ENCODE data around the gene RAB11B.
"Not testable (repeated sequence)": the region's sequence is repeated elsewhere in the genome, so short reads cannot be mapped to it uniquely, and the experiment has no call there.

Gene RAB11B

GRCh38 chr19:8393871-8394250 lies 3.7 kb downstream of the RAB11B start:
- no peak for DNase-seq (ENCODE audit: low read depth in 2 of 2)

DNA sequence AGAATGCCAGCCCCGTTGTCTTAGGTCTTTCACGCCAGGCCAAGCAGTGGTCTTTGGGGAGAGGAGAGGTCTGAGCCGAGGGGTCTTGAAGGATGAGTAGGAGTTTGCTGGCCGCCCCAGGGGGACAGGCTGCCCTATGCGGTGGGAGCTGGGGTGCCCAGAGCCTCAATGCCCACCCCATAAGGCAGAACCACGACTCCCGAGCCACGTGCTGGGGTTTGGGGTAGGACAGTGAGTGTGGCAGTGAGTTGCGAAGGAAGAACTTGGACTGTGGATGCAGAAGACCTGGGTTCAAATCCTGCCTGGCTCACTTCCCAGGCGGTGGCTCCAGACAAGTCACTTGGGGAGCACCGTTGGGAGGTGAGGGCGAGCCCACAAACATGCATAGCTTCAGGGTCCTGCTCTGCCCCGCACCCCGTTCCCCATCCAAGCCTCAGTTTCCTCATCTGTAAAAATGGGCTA lies 5.5 kb downstream of the RAB11B start:
- no peak for DNase-seq (ENCODE audit: low read depth in 2 of 2)

DNA sequence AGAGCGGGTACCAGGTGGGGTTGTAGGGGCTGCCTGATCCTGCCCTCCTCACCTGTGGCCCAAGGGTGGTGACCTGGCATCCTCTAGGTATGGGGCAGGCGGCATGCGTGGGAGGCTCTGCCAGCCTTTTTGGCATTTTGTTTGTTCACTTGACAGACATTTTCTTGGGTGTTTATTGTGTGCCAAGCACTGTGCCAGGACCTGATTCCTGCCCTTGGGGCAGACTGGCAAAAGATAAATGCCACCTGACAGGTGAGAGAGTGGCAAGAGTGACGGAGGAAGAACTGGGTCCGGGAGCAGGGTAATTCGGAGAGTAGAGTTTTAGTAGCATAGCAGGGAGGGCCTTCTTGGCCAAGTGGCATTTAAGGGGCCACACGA lies 6.0 kb downstream of the RAB11B start:
- no peak for DNase-seq (ENCODE audit: low read depth in 2 of 2)

DNA sequence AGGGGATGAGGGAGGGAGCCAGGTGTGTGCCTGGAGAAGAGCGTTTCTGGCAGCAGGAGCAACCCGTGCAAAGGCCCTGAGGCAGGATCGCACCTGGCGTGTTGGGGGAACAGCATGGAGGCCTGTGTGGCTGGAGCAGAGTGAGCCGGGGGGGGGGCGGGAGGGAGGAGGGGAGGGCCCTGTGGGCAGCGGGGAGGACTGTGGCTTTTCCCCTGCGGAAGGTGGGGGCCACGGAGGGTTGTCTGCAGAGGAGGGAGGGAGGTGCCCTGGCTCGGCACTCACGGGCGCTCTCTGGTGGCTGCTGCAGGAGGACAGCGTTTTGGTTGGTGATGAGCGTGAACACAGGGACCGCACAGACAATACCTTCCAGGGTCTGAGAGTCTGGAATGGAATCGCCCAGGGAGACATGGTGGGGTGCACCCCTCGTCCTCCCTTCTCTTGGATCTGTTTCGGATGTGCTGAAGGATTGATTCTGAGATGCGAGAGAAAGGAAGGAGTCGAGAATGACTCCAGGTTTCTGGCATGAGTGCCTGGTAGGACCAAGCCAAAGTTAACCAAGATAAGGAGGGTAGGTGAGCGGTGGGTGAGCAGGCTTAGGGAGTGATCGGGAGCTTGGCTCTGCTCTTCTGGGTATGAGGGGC lies 6.5 kb downstream of the RAB11B start:
- DNase-seq (ENCODE audit: low read depth in 2 of 2) = peak; percentile 46 to 48

DNA sequence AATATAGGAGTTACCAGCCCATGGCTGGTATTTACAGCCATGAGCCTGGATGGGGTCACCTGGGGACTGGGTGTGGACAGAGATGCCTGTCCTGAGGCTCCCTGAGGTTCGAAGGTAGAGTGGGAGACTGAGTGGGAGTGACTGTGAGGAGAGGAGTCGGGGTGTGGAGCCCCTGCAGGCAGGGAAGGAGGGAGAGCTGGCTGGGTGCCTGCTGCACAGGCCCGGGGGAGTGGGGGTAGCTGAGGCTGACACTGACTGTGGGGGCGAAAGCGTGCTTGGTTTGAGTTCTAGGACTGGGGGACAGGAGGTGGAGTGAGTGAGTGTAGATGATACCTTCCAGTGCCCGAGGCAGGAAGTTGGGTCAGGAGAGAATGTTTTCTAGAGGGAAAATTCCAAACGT lies 7.1 kb downstream of the RAB11B start:
- no peak for DNase-seq (ENCODE audit: low read depth in 2 of 2)

DNA sequence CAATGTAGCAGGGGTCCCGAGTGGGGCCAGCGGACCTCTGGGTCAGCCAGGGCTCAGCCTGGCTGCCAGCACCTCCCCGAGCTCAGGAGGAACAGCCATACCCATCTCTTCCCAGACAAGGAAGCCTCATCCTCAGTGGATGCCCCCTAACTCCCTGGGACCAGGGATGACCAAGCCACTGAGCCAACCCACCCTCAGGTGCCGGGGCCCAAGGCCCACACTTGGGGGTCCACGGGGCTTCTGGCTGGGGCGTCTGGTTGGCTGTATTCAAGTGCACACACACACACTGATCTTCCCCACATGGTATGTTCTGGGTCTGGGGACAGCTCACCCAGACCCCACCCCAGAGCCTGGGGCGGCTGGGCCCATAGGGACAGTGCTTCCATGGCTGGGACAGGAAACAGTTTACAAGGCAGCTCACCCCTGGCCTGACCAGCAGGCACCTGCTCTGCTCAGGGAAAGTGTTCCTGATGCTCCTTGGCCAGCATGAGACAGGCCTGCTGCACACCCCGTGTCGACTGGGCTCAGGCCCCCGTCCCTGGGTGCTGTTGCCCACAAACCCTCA lies 7.7 kb downstream of the RAB11B start:
- DNase-seq (ENCODE audit: low read depth in 2 of 2) = no peak

GRCh38 chr19:8398311-8398771 lies 8.2 kb downstream of the RAB11B start:
- no peak for DNase-seq (ENCODE audit: low read depth in 2 of 2)

- no peak for DNase-seq (ENCODE audit: low read depth in 2 of 2)
Observed at GRCh38 chr19:8399681-8400188, 9.6 kb downstream of the RAB11B start.

- no peak for DNase-seq (ENCODE audit: low read depth in 2 of 2)
Observed at GRCh38 chr19:8401981-8402411, 11.8 kb downstream of the RAB11B start.

DNA sequence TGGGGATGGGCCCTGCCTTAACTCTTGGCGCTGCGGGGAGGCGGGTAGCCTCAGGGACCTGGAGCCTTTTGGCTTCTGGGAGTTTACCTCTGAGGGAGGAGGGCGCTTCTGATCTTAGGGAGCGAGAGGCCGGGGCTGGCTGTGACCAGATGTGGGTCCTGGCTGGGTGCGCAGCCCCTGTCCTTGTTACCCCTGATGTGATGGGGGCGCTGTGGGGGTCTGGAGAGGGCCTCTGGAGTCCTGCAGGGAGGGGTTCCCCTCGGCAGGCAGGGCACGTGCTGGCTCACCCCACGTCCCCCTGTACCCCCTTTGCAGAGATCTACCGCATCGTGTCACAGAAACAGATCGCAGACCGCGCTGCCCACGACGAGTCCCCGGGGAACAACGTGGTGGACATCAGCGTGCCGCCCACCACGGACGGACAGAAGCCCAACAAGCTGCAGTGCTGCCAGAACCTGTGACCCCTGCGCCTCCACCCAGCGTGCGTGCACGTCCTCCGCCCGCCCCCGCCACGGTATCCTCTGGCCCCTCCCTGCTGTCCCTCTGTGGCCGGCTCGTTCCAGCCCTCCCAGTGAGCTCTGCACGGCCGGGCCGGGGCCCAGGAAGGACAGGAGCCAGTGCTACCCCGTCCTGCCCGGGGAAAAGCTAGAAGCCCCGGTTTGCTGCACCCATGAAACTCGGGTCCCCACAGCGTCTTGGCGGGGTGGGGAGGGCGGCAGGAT lies 13.1 kb downstream of the RAB11B start:
- DNase-seq (ENCODE audit: low read depth in 2 of 2) = no peak

DNA sequence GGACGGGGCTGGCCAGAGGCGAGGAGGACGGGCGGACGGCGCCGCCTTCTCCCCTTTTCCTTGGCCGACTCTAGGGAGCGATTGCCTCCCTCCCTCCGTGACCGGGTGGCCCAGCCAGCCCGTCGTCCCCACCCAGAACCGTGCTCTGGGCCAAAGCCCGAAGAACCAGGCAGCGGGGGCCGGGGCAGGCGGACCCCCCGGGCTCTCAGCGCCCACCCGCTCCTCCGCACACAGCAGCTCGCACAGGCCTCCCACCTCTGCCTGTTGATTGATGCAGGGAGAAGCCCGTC lies 13.6 kb downstream of the RAB11B start:
- DNase-seq (ENCODE audit: low read depth in 2 of 2) = no peak

DNA sequence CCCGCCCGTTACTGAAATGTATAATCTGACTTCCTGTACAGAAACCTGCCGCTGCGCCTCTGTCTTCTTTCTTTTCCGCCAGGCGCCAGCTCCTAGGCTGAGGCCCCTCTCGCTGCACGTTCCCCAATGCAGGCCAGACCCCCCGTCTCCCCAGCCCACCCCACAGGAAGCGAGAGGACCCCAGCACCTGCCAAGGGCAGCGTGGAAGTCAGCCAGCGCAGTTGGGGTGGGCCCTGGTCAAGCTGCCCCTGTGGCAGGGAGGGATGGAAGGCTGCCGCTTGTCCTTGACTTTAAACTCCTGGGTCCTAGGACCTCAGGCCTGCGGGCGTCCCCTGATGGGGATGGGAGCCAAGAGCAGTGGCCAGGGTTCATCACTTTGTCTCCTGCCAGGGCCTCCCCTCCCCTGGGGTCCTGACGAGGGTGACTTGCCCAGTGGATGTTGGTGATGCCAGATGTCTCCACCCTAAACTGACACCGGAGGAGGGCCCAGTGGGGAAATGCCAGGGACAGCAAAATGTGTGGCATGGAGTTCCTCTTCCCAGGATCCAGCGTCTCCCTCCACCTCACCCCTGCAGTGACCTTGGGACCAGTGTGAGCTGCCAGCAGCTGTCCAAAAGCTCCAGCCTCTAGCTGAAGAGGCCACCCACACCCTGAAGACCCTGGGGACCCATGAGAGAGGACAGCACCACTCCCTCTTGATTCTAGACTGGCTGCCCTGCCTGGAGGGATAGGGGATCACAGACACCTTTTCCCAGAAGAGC lies 14.4 kb downstream of the RAB11B start:
- DNase-seq (ENCODE audit: low read depth in 2 of 2) = no peak

DNA sequence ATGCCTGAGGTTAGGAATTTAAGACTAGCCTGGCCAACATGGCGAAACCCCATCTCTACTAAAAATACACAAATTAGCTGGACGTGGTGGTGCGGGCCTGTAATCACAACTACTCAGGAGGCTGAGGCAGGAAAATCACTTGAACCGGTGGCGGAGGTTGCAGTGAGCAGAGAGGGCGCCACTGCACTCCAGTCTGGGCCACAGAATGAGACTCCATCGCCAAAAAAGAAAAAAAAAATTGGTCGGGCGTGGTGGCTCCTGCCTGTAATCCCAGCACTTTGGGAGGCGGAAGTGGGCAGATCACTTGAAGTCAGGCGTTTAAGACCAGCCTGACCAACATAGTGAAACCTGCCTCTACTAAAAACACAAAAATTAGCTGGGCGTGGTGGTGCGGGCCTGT lies 20.6 kb downstream of the RAB11B start:
- DNase-seq (ENCODE audit: low read depth in 2 of 2) = not testable (repeated sequence)

DNA sequence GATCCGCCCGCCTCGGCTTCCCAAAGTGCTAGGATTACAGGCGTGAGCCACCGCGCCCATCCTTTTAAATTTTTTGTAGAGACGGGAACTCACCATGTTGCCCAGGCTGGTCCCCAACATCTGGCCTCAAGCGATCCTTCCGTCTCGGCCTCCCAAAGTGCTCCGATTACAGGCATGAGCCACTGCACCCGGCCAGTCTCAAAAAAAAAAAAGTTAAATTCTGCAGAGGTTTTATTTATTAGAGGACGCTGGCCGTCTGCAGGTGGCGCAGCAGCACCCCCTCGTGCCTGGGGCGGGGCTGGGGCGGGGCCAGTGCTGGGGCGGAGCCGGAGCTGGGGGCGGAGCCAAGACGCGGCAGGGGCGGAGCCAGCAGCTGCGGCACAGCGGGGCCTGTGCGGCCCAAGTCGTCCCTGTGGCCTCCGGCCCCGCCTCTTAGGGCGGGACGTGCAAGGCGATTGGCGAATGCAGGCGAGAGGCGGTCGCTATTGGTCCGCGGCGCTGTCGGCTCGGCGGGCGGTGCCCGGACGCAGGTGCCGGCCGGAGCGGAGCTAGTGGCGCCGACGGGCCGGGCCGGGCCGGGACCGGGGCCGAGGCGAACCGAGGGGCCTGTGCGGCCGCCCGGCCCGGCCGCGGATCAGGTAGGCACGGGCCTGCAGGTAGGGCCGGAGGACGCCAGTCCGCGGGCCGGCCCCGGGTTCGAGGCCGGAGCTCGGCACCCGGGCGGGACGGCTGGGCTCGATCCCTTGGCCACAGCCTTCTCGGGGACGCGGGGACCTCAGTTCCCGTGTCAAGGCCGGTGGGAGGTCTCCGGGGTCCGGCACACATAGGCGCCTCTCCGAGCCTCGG lies 22.8 kb downstream of the RAB11B start, which contains the start of gene MARCHF2:
TSS of gene MARCHF2 (plus strand) at position 523 of the 846 bp plus-strand sequence. CDS start 8,536 bp downstream, outside the sequence.
- DNase-seq (ENCODE audit: low read depth in 2 of 2) = peak; percentile 88 to 94

DNA sequence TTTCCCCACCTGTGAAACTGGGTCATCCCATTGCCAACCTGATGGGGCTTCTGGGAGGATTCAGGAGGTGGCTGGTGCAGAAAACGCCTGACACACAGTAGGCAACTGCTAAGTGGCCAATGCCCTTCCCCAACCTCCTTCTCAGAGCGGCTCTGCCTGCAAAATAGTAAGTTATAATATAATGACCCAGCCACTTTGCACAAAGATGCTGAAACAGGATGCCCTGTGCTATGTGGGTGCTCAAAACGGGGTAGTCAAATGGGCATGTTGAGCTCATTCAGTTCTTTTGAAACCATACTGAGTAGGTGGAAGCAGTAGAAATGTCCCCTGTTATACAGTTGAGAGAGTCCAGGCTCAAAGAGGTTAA lies 23.5 kb downstream of the RAB11B start:
- no peak for DNase-seq (ENCODE audit: low read depth in 2 of 2)

DNA sequence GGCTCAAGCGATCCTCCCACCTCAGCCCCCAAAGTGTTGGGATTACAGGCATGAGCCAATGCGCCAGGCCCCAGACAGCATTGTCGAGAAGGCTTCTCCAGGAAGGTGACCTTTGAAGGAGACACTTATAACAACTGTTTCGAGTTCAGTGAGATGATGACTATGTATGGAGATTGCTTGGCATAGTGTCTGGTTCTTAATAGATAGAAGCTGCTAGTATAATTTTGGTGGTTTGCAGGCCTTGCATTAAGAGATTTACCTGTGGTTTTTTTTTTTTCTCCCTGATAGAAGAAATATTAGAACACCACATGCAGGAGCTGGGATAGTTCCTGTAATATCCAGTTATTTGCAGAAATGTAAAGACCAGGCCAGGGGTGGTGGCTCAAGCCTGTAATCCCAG lies 26.6 kb downstream of the RAB11B start:
- no peak for DNase-seq (ENCODE audit: low read depth in 2 of 2)

DNA sequence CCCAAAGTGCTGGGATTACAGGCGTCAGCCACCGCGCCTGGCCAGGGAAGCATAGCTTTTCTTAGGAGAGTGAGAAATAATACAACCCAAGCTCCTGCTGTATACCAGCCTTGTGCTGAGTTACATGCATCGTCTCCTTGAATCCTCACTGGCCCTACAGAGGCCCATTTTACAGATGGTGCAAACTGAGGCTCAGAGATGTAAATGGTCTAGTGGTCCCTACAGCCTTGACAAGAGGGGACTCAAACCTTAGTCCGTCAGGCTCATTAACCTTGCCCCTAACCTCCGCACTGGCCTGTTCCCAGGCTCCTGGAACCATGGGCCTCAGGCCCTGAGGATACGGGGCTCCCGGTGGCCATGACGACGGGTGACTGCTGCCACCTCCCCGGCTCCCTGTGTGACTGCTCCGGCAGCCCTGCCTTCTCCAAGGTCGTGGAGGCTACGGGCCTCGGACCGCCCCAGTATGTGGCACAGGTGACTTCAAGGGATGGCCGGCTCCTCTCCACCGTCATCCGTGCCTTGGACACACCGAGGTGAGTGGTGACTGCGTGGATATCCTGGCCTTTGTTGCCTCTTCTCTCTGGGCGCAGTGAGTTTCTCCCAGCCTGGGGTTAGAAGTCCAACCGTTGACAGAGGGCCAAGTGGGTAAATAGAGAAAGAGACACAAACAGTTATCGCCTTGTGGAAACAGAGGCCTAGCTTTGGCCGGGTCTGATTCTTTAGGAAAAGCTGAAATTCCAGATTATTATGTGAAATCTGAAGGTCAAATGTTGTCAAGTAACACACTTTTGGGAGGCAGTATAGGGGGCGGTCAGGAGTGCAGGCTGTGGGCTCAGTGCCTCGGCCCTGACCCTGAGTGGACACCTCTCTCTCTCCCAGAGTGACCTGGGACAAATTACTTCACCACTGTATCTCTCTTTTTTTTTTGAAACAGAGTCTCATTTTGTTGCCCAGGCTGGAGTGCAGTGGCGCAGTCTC lies 31.6 kb downstream of the RAB11B start:
- DNase-seq (ENCODE audit: low read depth in 2 of 2) = no peak

GRCh38 chr19:8423817-8424223 lies 33.7 kb downstream of the RAB11B start:
- no peak for DNase-seq (ENCODE audit: low read depth in 2 of 2)

DNA sequence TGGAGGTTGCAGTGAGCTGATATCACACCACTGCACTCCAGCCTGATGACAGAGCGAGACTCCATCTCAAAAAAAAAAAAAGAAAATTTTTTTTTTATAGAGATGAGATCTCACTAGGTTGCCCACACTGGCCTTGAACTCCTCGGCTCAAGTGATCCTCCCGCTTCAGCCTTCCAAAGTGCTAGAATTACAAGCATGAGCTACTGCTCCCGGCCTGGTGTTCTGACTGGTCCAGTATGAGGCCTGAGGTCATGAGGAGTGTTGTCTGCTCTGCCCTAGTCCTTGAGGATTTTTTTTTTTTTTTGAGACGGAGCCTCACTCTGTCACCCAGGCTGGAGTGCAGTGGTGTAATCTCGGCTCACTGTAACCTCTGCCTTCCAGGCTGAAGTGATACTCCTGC lies 35.2 kb downstream of the RAB11B start:
- DNase-seq (ENCODE audit: low read depth in 2 of 2) = not testable (repeated sequence)

DNA sequence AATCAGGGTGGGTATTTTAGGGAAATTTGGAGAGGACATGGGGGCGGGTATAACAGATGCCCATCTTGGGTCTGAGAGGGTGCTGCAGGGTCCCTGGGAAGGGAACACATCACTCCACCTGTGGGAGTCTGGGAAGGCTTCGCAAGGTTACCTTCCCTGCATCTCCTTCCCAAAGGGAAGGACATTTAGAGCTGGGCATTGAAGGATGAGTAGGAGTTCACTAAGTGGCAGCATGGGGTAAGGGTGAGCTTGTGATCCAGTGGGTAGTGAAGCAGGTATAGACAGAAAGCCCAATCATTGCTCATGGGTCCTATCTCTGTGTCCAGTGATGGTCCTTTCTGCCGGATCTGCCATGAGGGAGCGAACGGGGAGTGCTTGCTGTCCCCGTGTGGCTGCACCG lies 36.1 kb downstream of the RAB11B start:
- DNase-seq (ENCODE audit: low read depth in 2 of 2) = no peak

All from stimulated activated CD8-positive, alpha-beta memory T cell treated with anti-CD3 and anti-CD28 coated beads, Interleukin-7, amount 100 ng/mL, for 4 hours (primary cell).